Activated CD4-positive, alpha-beta memory T cell treated with anti-CD3 and anti-CD28 coated beads, Interleukin-2, amount 10 ng/mL, durations not matched to agents 7 days and 5 days (primary cell): Measurements from ENCODE around the gene ELL. TPM values are rescaled to one million over a fixed set of nuclear protein-coding genes. Genes with fewer than 3 reads are reported as not detected.

Experiments
- CTCF ChIA-PET: fragments of 350-600 bp; sonication (Branson Sonifier 250); formaldehyde crosslinking; loops from one replicate; lab custom pipeline; 2021; ENCODE audit warnings: antibody characterized with exemption, inconsistent platforms; lab: Charles Lee
- POLR2A ChIA-PET: fragments of 350-600 bp; sonication (Branson Sonifier 250); formaldehyde crosslinking; loops from one replicate; lab custom pipeline; 2021; ENCODE audit warnings: antibody characterized with exemption; lab: Charles Lee
- DNase-seq: peaks from one replicate; pipeline ENCODE4 v3.0.0-alpha.2; 2020
- H3K27ac Mint-ChIP-seq: one replicate; pipeline ENCODE4 v1.8.0; 2021; ENCODE audit warnings: mild to moderate bottlenecking, mixed read lengths
- H3K27me3 Mint-ChIP-seq: one replicate; pipeline ENCODE4 v1.8.0; 2021; ENCODE audit warnings: mixed read lengths
- H3K36me3 Mint-ChIP-seq: one replicate; pipeline ENCODE4 v1.8.0; 2021; ENCODE audit warnings: low read depth, mixed read lengths
- H3K4me1 Mint-ChIP-seq: one replicate; pipeline ENCODE4 v1.8.0; 2021; ENCODE audit warnings: mixed read lengths
- H3K4me3 Mint-ChIP-seq: one replicate; pipeline ENCODE4 v1.8.0; 2021; ENCODE audit warnings: mild to moderate bottlenecking, mixed read lengths
- H3K9me3 Mint-ChIP-seq: one replicate; pipeline ENCODE4 v1.8.0; 2021; ENCODE audit warnings: mixed read lengths
- total RNA-seq, 2 experiments: library from RNA; stranded (reverse); gene quantifications; one replicate each; pipeline ENCODE4 v1.2.3, GENCODE V29; 2021

Gene ELL
- total RNA-seq, 2 experiments from 2014 or later, result 26.2 to 26.3 TPM

DNA sequence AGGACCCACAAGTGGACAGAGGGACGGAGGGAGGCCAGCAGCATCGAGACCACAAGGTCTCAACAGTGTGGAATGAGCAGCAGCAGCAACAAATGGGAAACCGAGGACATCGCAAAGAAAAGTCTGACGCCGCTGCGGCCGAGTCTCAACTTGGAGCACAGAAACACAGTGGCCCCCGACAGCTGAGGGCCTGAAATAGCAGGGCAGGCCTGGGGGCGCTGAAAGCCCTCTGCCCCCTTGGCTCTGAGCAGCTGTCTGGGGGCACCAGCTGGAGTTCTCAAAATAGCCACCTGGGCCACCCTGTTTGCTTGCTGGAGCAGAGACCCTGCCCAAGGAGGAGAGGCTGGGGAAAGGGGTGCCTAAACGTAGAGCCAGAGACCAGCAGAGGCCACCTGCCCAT lies 78.0 kb downstream of the ELL start:
- Mint-ChIP-seq H3K36me3 (peaks cover 54% of the 10 kb centered on the region), H3K27ac (no peak overlapping the region), H3K4me3 (no peak overlapping the region), H3K9me3 (peaks cover 6% of the 10 kb centered on the region), H3K27me3 (no peaks in the 10 kb centered on the region), H3K4me1 (peaks cover 24% of the 10 kb centered on the region)
- no peak for DNase-seq
- ChIA-PET CTCF (no interaction called here), POLR2A (interaction anchor here (1.4 kb wide), 1 partner anchor 24 kb away, joined by 4 read pairs; the partner anchor contains the start of gene SSBP4)

DNA sequence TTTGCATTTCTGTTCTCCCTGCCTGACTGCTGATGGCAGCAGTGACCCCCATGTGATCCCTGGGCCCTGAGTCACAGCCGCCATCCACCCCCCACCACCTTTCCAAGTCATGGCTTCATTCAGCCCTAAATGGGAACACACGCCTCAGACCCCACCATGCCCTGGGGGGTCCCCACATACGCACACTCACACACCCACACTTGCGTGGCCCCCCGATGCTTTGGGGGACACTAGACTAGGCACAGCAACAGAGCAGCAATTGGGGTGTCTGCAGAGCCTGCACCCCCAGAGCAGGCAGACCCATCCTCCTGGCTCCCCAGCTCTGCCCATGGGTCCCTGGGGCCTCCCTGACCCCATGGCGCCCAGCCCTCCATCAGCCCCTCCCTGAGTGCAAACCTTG lies 78.5 kb downstream of the ELL start:
- Mint-ChIP-seq H3K27me3 (no peaks in the 10 kb centered on the region), H3K36me3 (peaks cover 50% of the 10 kb centered on the region), H3K4me1 (peaks cover 24% of the 10 kb centered on the region), H3K4me3 (no peak overlapping the region), H3K9me3 (peaks cover 6% of the 10 kb centered on the region), H3K27ac (peak overlapping the region; percentile 52)
- POLR2A ChIA-PET, result interaction anchor here (1.4 kb wide), 1 partner anchor 23 kb away, joined by 4 read pairs; the partner anchor contains the start of gene SSBP4
- no peak for DNase-seq
- CTCF ChIA-PET, result interaction anchor here (0.5 kb wide), 1 partner anchor 335 kb away, joined by 3 read pairs; no protein-coding TSS in a partner anchor

DNA sequence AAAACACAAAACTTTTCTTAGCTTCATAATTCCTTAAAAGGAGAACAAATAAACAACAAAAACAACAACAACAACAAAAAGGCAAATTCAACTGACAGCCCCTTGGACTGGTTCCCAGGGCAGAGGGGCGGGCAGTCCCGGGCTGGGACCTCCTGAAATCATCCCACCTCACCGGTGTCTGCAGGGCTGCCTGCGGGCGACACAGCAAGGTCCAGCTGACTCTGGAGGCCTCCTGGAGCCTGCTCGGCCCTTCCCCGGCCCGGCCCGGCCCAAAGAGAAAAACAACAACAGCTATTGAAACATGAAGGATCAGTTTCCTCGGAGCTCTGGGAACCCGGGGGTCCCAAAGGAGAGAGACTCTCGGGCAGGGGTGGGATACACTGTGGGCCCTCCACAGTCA lies 78.9 kb downstream of the ELL start:
- H3K9me3 Mint-ChIP-seq, result peaks cover 6% of the 10 kb centered on the region
- H3K36me3 Mint-ChIP-seq, result peaks cover 46% of the 10 kb centered on the region
- no peaks in the 10 kb centered on the region for H3K27me3 Mint-ChIP-seq
- H3K4me1 Mint-ChIP-seq, result peaks cover 24% of the 10 kb centered on the region
- CTCF ChIA-PET, result interaction anchor here (0.5 to 0.6 kb wide), 2 partner anchors 8 to 335 kb away, joined by 3 read pairs; no protein-coding TSS in a partner anchor
- DNase-seq, result no peak
- POLR2A ChIA-PET, result interaction anchor here (1.4 kb wide), 1 partner anchor 23 kb away, joined by 4 read pairs; the partner anchor contains the start of gene SSBP4
- no peak overlapping the region for H3K4me3 Mint-ChIP-seq
- H3K27ac Mint-ChIP-seq, result peak overlapping the region; percentile 73

DNA sequence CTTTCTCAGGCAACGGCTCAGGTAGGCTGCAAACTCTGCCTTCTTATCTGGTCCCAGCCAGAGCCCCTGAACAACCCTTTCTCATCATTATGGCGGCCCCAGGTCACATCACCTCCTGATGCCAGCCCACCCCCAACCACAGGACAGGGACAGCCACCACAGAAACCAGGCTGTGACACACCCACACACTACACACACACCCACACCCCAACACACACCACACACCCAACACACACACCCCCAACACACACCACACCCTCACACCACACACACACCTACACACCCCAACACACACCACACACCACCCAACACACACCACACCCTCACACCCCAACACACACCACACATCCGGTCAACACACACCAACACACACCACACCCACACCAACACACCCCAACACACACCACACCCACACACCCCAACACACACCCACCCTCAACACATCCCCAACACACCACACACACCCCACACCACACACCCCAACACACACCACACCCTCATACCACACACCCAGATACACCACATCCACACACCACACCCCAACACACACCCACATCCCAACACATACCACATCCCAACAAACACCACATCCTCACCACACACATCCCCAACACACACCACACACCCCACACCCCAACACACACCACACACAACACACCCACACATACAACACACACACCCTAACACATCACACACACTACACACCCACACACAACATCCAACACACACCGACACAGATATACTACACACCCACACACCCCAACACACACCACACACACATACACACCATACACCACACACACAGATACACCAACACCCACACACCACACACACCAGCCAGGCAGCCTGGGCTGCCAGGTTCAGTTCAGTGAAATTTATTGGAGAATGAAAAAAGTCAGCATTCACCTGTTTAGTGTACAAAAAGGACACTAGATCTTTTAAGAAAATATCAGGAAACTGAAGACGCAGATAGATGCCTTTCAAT lies 79.8 kb downstream of the ELL start:
- CTCF ChIA-PET, result interaction anchor here (0.6 kb wide), 1 partner anchor 9 kb away, joined by 3 read pairs; no protein-coding TSS in a partner anchor
- Mint-ChIP-seq H3K27me3 (no peaks in the 10 kb centered on the region), H3K27ac (peak overlapping the region; percentile 73), H3K4me3 (peak overlapping the region; percentile 25), H3K9me3 (peaks cover 6% of the 10 kb centered on the region), H3K4me1 (peaks cover 29% of the 10 kb centered on the region), H3K36me3 (peaks cover 45% of the 10 kb centered on the region)
- peak; percentile 59 for DNase-seq
- POLR2A ChIA-PET, result interaction anchor here (1.4 kb wide), 1 partner anchor 22 kb away, joined by 4 read pairs; the partner anchor contains the start of gene SSBP4

DNA sequence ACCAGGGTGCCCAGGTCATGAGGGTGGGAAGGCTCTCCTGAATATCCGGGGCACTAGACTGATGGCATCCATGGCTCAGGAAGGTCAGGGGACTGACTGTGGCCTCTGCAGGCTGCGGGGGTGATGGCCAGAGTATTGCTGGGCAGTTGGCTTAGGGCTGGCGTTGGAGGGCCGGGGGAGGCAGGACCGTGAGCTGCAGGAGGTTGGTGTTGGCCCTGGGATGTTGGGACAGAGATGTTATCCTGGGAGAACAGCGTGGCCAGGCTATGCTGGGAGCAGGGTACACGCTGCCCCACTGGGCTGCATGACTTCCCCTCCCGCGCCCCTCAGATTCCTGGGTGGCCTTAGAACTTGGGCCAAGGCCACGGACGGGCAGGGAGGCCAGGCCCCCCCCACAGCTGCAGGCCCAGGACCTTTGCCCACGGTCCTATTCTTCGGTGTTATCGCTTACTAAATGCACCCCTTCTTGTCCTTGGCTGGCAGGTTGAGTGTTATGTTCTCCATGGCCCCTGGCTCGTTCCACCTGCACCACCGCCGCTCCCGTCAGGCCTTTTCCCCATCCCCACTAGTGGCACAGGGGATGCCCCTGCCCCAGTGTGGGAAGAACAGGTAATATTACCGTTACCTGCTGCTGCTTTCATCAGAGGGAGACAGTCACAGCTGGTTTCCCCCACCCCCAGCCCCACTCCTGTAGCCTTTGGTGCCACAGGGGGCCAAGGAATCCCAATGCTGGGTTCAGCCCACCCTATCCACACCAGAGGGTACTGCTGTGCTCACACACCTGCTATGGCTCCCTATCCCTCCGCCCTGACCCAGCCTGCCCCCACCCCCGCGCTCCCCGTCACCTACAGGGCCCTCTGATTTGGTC lies 80.7 kb downstream of the ELL start:
- Mint-ChIP-seq H3K4me1 (peaks cover 35% of the 10 kb centered on the region), H3K4me3 (no peak overlapping the region), H3K27ac (peak overlapping the region; percentile 73), H3K27me3 (no peaks in the 10 kb centered on the region), H3K36me3 (peaks cover 40% of the 10 kb centered on the region), H3K9me3 (peaks cover 6% of the 10 kb centered on the region)
- DNase-seq, result no peak
- POLR2A ChIA-PET, result interaction anchor here (0.7 to 3.3 kb wide), 3 partner anchors 10 to 55 kb away, joined by 3 to 15 read pairs (median 3); partner anchors contain the start of gene SSBP4
- CTCF ChIA-PET, result no interaction called here

DNA sequence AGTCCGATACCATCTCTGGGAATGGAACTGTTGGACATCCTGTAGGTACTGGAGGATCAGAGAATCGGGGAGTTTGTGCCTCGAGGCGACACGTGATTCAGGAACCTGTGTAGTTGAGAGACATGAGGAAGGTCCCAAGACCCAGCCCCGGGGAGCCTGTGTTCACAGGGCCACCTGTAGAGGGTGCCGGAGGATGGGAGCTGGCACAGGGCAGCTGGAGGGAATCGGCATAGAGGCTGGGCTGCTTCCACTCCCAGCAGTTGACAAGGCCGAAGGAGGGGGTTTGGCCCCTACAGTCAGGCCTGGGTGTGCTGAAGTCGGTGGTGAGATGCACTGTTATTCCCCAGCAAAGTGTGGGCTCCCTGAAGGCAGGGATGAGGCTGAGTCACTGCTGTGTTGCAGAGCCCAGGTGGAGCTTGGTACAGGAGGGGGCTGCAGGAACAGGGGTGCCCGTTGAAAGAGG lies 81.4 kb downstream of the ELL start:
- peaks cover 39% of the 10 kb centered on the region for H3K4me1 Mint-ChIP-seq
- H3K4me3 Mint-ChIP-seq, result no peak overlapping the region
- ChIA-PET POLR2A (interaction anchor here (0.7 to 3.3 kb wide), 5 partner anchors 11 to 149 kb away, joined by 3 to 15 read pairs (median 3); partner anchors contain the start of gene SSBP4), CTCF (interaction anchor here (1.8 kb wide), 1 partner anchor 10 kb away, joined by 4 read pairs; no protein-coding TSS in a partner anchor)
- H3K36me3 Mint-ChIP-seq, result peaks cover 40% of the 10 kb centered on the region
- no peaks in the 10 kb centered on the region for H3K27me3 Mint-ChIP-seq
- H3K9me3 Mint-ChIP-seq, result peaks cover 6% of the 10 kb centered on the region
- no peak for DNase-seq
- H3K27ac Mint-ChIP-seq, result peak overlapping the region; percentile 63

DNA sequence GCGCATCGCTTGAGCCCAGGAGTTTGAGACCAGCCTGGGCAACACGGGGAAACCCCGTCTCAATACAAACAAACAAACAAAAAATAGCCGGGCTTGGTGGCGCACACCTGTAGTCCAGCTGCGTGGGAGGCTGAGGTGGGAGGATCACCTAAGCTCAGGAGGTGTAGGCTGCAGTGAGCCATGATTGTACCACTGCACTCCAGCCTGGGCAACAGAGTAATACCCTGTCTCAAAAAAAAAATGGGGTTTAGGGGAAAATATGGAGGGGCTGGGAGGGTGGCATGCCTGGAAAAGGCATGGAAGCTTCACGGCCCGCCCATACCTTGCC lies 82.0 kb downstream of the ELL start:
- H3K27ac Mint-ChIP-seq, result peak overlapping the region; percentile 40
- no peak overlapping the region for H3K4me3 Mint-ChIP-seq
- ChIA-PET CTCF (interaction anchor here (1.0 to 1.8 kb wide), 2 partner anchors 11 to 80 kb away, joined by 3 to 4 read pairs; no protein-coding TSS in a partner anchor), POLR2A (interaction anchor here (0.9 to 3.3 kb wide), 5 partner anchors 12 to 158 kb away, joined by 3 to 15 read pairs (median 3); partner anchors contain the start of genes JUND and SSBP4)
- peaks cover 39% of the 10 kb centered on the region for H3K4me1 Mint-ChIP-seq
- DNase-seq, result no peak
- peaks cover 6% of the 10 kb centered on the region for H3K9me3 Mint-ChIP-seq
- H3K36me3 Mint-ChIP-seq, result peaks cover 41% of the 10 kb centered on the region
- no peaks in the 10 kb centered on the region for H3K27me3 Mint-ChIP-seq

DNA sequence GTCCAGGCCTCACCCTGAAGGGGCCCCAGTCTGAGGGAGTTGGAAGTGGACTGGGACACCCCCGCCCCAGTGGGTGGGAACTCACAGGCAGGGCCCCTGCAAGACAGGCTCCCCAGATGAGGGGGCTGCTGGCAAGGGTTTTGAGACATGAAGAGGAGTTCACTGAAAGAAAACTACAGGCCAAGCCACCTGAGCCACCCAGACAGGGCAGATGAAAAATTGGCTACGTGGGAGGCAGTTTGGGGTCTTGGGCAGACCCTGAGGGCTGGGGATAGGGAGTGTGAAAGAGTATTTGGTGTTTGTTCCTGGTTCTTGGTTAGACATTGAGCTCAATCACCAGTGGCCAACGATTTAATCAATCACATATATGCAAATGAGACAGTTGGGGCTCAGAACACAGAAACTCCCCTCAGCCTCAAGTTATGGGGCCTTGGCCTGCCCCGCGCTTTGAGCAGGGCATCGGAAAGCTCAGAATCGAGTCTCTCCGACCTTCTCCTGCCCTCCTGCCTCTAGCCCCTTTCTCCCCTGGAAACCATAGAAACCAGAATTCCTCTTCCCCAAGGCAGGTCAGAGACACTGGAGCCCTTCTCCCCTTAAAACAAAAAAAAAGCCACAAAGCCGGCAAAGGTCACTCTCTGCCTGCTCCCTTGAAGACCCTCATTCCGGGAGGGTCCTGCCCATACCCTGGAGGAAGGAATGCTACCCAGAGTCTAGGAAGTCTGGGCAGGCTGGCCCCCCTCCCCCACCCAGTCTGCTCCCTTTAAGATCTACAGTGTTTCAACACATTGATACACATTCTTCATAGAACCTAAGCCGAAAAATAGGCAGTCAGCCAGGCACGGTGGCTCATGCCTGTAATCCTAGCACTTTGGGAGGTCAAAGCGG lies 82.6 kb downstream of the ELL start:
- Mint-ChIP-seq H3K27ac (peak overlapping the region; percentile 40), H3K4me3 (no peak overlapping the region), H3K27me3 (no peaks in the 10 kb centered on the region), H3K4me1 (peaks cover 42% of the 10 kb centered on the region), H3K9me3 (peaks cover 6% of the 10 kb centered on the region), H3K36me3 (peaks cover 45% of the 10 kb centered on the region)
- ChIA-PET POLR2A (interaction anchor here (1.0 to 3.3 kb wide), 3 partner anchors 20 to 157 kb away, joined by 3 to 15 read pairs (median 5); partner anchors contain the start of genes JUND and SSBP4), CTCF (interaction anchor here (1.0 to 1.8 kb wide), 3 partner anchors 11 to 81 kb away, joined by 3 to 4 read pairs (median 3); no protein-coding TSS in a partner anchor)
- DNase-seq, result no peak

DNA sequence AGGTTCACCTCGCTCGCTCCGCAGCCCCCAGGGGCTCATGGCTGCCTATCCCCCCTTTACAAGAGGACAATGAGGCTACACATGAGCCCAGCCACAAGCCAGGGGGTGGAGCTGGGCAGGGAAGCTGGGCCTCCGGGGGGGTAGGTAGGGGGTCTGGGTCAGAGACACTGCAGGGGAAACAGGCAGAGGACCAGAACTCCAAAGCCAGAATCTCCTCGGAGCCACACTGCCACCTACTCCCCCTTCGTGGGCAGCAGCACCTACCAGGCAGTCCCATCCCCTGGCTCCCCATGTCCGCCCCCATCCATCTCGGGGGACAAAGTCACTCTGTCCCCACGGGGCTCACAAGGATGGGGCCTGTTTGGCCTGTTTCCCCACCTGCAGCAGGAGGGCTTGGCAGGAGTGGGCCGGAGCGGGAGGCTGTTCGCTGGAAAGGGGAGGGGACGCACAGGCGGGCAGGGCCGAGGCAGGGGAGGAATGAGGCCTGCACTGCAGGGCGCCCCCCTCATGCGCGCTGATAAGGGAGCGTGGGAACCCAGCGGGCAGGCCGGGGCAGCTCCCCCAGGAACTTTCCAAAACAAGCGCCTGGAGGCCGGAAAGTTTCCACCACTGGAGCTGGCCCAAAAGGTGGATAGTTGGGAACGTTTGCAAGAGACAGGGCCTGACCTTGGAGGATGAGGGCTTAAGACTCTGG lies 83.4 kb downstream of the ELL start:
- Mint-ChIP-seq H3K36me3 (peaks cover 37% of the 10 kb centered on the region), H3K9me3 (peaks cover 6% of the 10 kb centered on the region), H3K4me3 (peak overlapping the region; percentile 27), H3K4me1 (peaks cover 45% of the 10 kb centered on the region), H3K27me3 (no peaks in the 10 kb centered on the region), H3K27ac (no peak overlapping the region)
- POLR2A ChIA-PET, result interaction anchor here (1.6 to 3.3 kb wide), 2 partner anchors 19 to 156 kb away, joined by 5 to 15 read pairs; partner anchors contain the start of genes JUND and SSBP4
- no peak for DNase-seq
- CTCF ChIA-PET, result interaction anchor here (1.0 kb wide), 1 partner anchor 32 kb away, joined by 3 read pairs; no protein-coding TSS in a partner anchor

DNA sequence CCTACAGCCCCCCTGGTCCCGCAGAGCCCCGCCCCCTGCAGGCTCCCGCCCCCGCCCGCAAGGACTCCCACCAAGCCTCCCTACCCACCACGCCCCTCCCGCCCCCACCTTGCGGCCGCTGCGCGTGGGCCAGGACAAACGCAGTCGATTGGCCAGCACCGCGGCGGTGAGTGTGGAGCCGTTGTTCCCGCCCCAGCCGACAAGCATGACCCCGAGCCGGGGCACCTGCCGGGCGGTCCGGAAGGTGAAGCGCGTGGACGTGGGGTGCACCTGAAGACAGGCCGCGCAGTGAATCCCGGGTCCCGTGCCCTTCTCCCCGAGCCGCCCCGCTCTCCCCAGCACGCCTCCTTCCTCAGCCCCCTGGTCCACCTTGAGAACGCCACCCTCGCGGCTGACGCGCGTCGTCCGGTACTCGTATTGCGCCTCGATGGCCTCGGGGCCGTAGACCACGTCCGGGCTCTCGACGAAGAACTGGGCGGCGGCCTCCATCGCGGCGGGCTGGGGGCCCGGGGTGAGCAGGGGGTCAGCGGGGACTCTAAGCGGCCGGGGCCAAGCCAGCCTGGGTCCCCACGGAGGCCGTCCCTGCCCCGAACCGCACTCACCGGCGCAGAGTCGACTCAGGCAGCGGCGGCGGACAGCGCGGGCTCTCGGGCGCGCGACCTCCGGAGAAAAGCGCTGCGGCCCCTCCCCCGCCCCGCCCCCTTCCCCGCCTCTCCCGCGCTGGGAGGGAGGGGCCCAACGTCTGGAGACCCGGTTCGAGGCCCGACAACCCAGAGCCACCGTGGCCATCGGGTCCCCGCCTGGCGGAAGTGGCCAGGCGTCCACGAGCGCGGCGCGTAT lies 84.2 kb downstream of the ELL start, which contains the start of gene ISYNA1:
Gene ISYNA1 (minus strand): TSS at position 643 of the 840 bp plus-strand sequence. CDS start 154 bp downstream, at position 489.
- Mint-ChIP-seq H3K36me3 (peaks cover 31% of the 10 kb centered on the region), H3K27ac (no peak within 1 kb of the TSS), H3K27me3 (no peaks in the 10 kb centered on the region), H3K4me1 (peaks cover 42% of the 10 kb centered on the region), H3K4me3 (peak within 1 kb of the TSS; percentile 55), H3K9me3 (peaks cover 5% of the 10 kb centered on the region)
- ChIA-PET CTCF (no interaction called here), POLR2A (interaction anchor here (0.9 to 1.6 kb wide), 3 partner anchors 16 to 120 kb away, joined by 3 to 6 read pairs (median 4); partner anchors contain the start of gene KXD1)
- DNase-seq, result no peak
